ENCODE results near the gene RNF10.
"Not testable (repeated sequence)": the region's sequence is repeated elsewhere in the genome, so short reads cannot be mapped to it uniquely, and the experiment has no call there.

The RNF10 gene

GRCh38 chr12:120529641-120530417 is 4.3 kb upstream of the RNF10 start:
- peak; percentile 78 for DNase-seq

- DNase-seq, result not testable (repeated sequence)
Measured at GRCh38 chr12:120530418-120530761, 3.8 kb upstream of the RNF10 start.

GRCh38 chr12:120532701-120533238 is 1.4 kb upstream of the RNF10 start:
- no peak for DNase-seq

GRCh38 chr12:120534703-120535655 is 823 bp downstream of the RNF10 start:
- peak; percentile 63 for DNase-seq

GRCh38 chr12:120536064-120536791 is 2.1 kb downstream of the RNF10 start:
- no peak for DNase-seq

- no peak for DNase-seq
Measured at GRCh38 chr12:120537856-120538220, 3.7 kb downstream of the RNF10 start.

- DNase-seq, result peak; percentile 37
Measured at GRCh38 chr12:120538281-120539156, 4.4 kb downstream of the RNF10 start.

- no peak for DNase-seq
Measured at GRCh38 chr12:120539303-120539702, 5.1 kb downstream of the RNF10 start.

- DNase-seq, result peak; percentile 48
Measured at GRCh38 chr12:120540445-120540844, 6.3 kb downstream of the RNF10 start.

- DNase-seq, result no peak
Measured at GRCh38 chr12:120542166-120542565, 8.0 kb downstream of the RNF10 start.

GRCh38 chr12:120544691-120545090 is 10.5 kb downstream of the RNF10 start:
- no peak for DNase-seq

- DNase-seq, result no peak
Measured at GRCh38 chr12:120546050-120546386, 11.9 kb downstream of the RNF10 start.

- no peak for DNase-seq
Measured at GRCh38 chr12:120554678-120555077, 20.5 kb downstream of the RNF10 start.

GRCh38 chr12:120557589-120557988 is 23.4 kb downstream of the RNF10 start:
- no peak for DNase-seq

- no peak for DNase-seq
Measured at GRCh38 chr12:120562906-120563305, 28.8 kb downstream of the RNF10 start.

GRCh38 chr12:120563495-120563894 is 29.3 kb downstream of the RNF10 start:
- no peak for DNase-seq

- no peak for DNase-seq
Measured at GRCh38 chr12:120571299-120571698, 37.1 kb downstream of the RNF10 start.

GRCh38 chr12:120573560-120573959 is 39.4 kb downstream of the RNF10 start:
- DNase-seq, result peak; percentile 16

GRCh38 chr12:120574106-120574505 is 40.0 kb downstream of the RNF10 start:
- no peak for DNase-seq

GRCh38 chr12:120579179-120579578 is 45.0 kb downstream of the RNF10 start:
- no peak for DNase-seq

- peak; percentile 99 for DNase-seq
Measured at GRCh38 chr12:120580787-120581723, 46.9 kb downstream of the RNF10 start, which contains the start of gene POP5. Gene POP5, minus strand, starts transcription at chr12:120581402. Its CDS starts 40 bp downstream, at chr12:120581362.

All from MV-4-11 (cell line).